HK-2 (cell line): ENCODE measurements around the gene PSMG2.
A peak's percentile ranks its signal among the peaks of the same experiment; 100 is the strongest.

Experiments
- DNase-seq: peaks from one replicate; pipeline ENCODE4 v3.0.0-alpha.2; 2018; ENCODE audit not compliant: unreplicated experiment

The PSMG2 gene

GRCh38 chr18:12702221-12703095 lies at the start of gene PSMG2, which contains the start of gene CEP76:
PSMG2 (plus strand) TSS chr18:12703042; CDS start chr18:12703108, 66 bp downstream.
CEP76 (minus strand) TSS chr18:12702723; CDS start chr18:12702548, 175 bp downstream.
- peak; percentile 78 for DNase-seq

- no peak for DNase-seq
These were observed 47.9 kb upstream of the PSMG2 start for GRCh38 chr18:12654971-12655370.

- no peak for DNase-seq
These were observed 46.3 kb upstream of the PSMG2 start for GRCh38 chr18:12656605-12656937.

GRCh38 chr18:12656938-12657683 lies 45.7 kb upstream of the PSMG2 start:
- DNase-seq = peak; percentile 32

- DNase-seq = peak; percentile 59
These were observed 45.0 kb upstream of the PSMG2 start, which contains the start of gene SPIRE1 for GRCh38 chr18:12657684-12658425. SPIRE1 (minus strand) TSS chr18:12658107; CDS start chr18:12657866, 241 bp downstream.

- peak; percentile 49 for DNase-seq
These were observed 44.3 kb upstream of the PSMG2 start for GRCh38 chr18:12658426-12659138.

GRCh38 chr18:12659904-12660605 lies 42.8 kb upstream of the PSMG2 start:
- no peak for DNase-seq

- DNase-seq = no peak
These were observed 34.8 kb upstream of the PSMG2 start for GRCh38 chr18:12668041-12668440.

GRCh38 chr18:12679183-12679786 lies 23.6 kb upstream of the PSMG2 start:
- peak; percentile 10 for DNase-seq

GRCh38 chr18:12686100-12686499 lies 16.7 kb upstream of the PSMG2 start:
- no peak for DNase-seq

- DNase-seq = no peak
These were observed 13.5 kb upstream of the PSMG2 start for GRCh38 chr18:12689256-12689850.

- DNase-seq = no peak
These were observed 10.6 kb upstream of the PSMG2 start for GRCh38 chr18:12692206-12692605.

- no peak for DNase-seq
These were observed 8.8 kb upstream of the PSMG2 start for GRCh38 chr18:12694032-12694431.

GRCh38 chr18:12699747-12700146 lies 3.1 kb upstream of the PSMG2 start:
- DNase-seq = no peak

- DNase-seq = no peak
These were observed 1.7 kb upstream of the PSMG2 start for GRCh38 chr18:12701161-12701560.

- DNase-seq = no peak
These were observed 290 bp downstream of the PSMG2 start for GRCh38 chr18:12703096-12703567.

GRCh38 chr18:12703664-12704063 lies 822 bp downstream of the PSMG2 start:
- DNase-seq = no peak

- DNase-seq = no peak
These were observed 8.6 kb downstream of the PSMG2 start for GRCh38 chr18:12711446-12711845.

- DNase-seq = no peak
These were observed 18.8 kb downstream of the PSMG2 start for GRCh38 chr18:12721495-12722275.
